ENCODE measurements around the gene ARL3.
"Not testable (repeated sequence)": the region's sequence is repeated elsewhere in the genome, so short reads cannot be mapped to it uniquely, and the experiment has no call there.

- TF ChIP-seq CTCF, POLR2A (IDR thresholded peaks at IDR 0.05): not testable (repeated sequence)
Measured at GRCh38 chr10:102716900-102717565, 2.8 kb upstream of the ARL3 start.

Data from esophagus squamous epithelium (tissue), 4 donors.